Left ventricle myocardium inferior (tissue), 1 donor: ENCODE data around the gene MYH14. TPM values are rescaled to one million over a fixed set of nuclear protein-coding genes. Genes with fewer than 3 reads are reported as not detected.

ENCODE experiments used
- DNase-seq: peaks from one replicate; pipeline ENCODE4 v3.0.0-alpha.2; 2020
- H3K27ac ChIP-seq: fragments of 200-600 bp; replicated peaks from 2 replicates; pipeline ENCODE4 v1.8.0; 2021
- H3K27me3 ChIP-seq: fragments of 200-600 bp; 2 replicates; pipeline ENCODE4 v1.8.0; 2021; ENCODE audit warnings: low read depth
- H3K36me3 ChIP-seq: fragments of 200-600 bp; 2 replicates; pipeline ENCODE4 v1.8.0; 2021
- H3K4me1 ChIP-seq: fragments of 200-600 bp; 2 replicates; pipeline ENCODE4 v1.8.0; 2021
- H3K4me3 ChIP-seq: fragments of 200-600 bp; 2 replicates; pipeline ENCODE4 v1.8.0; 2021; ENCODE audit warnings: mild to moderate bottlenecking, moderate library complexity
- H3K9me3 ChIP-seq: fragments of 200-600 bp; replicated peaks from 2 replicates; pipeline ENCODE4 v1.8.0; 2021
- intact Hi-C: fragments of 100-400 bp; cut with micrococcal nuclease; formaldehyde crosslinking; loops from one replicate; pipeline ENCODE4 v1.11.0; 2022
- total RNA-seq: library from RNA; stranded (reverse); fragmentation: NEBNext Ultra II Directional; extraction: Animal tissue kit (Norgen Biotek cat#: 25700); gene quantifications from one replicate; pipeline ENCODE4 v1.2.1, GENCODE V29; 2021
- TF ChIP-seq, protein P1 (sequence below): fragments of 200-600 bp; IDR thresholded peaks from 2 replicates; pipeline ENCODE4 v1.8.0; 2021; ENCODE audit warnings: antibody characterized with exemption, mild to moderate bottlenecking, borderline replicate concordance
- donor health status: DM: no; HTN: yes; CAD: no; lungs with severe emphysema.

The MYH14 gene
- total RNA-seq, 1 donor from 2014 or later = 115 TPM

DNA sequence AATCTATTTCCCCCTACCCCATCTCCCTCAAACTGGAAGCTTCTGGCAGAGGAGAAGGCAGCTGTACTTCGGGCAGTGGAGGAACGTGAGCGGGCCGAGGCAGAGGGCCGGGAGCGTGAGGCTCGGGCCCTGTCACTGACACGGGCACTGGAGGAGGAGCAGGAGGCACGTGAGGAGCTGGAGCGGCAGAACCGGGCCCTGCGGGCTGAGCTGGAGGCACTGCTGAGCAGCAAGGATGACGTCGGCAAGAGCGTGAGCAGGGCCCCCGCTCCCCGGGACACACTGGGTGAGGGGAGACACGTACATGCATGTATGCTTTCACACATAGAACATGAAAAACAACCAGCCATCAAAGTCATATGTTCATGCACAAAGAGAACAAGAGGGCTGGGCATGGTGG, 83.0 kb downstream of the MYH14 start:
- Histone ChIP-seq H3K27ac (no peak overlapping the region), H3K36me3 (peaks cover 81% of the 10 kb centered on the region), H3K4me1 (no peaks in the 10 kb centered on the region), H3K4me3 (no peak overlapping the region), H3K27me3 (peaks cover 5% of the 10 kb centered on the region), H3K9me3 (peaks cover 35% of the 10 kb centered on the region)
- intact Hi-C loops = no loop called here
- TF ChIP-seq, protein P1, sequence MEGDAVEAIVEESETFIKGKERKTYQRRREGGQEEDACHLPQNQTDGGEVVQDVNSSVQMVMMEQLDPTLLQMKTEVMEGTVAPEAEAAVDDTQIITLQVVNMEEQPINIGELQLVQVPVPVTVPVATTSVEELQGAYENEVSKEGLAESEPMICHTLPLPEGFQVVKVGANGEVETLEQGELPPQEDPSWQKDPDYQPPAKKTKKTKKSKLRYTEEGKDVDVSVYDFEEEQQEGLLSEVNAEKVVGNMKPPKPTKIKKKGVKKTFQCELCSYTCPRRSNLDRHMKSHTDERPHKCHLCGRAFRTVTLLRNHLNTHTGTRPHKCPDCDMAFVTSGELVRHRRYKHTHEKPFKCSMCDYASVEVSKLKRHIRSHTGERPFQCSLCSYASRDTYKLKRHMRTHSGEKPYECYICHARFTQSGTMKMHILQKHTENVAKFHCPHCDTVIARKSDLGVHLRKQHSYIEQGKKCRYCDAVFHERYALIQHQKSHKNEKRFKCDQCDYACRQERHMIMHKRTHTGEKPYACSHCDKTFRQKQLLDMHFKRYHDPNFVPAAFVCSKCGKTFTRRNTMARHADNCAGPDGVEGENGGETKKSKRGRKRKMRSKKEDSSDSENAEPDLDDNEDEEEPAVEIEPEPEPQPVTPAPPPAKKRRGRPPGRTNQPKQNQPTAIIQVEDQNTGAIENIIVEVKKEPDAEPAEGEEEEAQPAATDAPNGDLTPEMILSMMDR = no peak
- no peak for DNase-seq

GRCh38 chr19:50287331-50287730, 83.9 kb downstream of the MYH14 start:
- peaks cover 35% of the 10 kb centered on the region for H3K9me3 ChIP-seq
- no peak overlapping the region for H3K27ac ChIP-seq
- TF ChIP-seq, protein P1 = no peak
- H3K27me3 ChIP-seq = peaks cover 5% of the 10 kb centered on the region
- intact Hi-C loops = no loop called here
- no peak overlapping the region for H3K4me3 ChIP-seq
- peaks cover 74% of the 10 kb centered on the region for H3K36me3 ChIP-seq
- no peak for DNase-seq
- no peaks in the 10 kb centered on the region for H3K4me1 ChIP-seq

DNA sequence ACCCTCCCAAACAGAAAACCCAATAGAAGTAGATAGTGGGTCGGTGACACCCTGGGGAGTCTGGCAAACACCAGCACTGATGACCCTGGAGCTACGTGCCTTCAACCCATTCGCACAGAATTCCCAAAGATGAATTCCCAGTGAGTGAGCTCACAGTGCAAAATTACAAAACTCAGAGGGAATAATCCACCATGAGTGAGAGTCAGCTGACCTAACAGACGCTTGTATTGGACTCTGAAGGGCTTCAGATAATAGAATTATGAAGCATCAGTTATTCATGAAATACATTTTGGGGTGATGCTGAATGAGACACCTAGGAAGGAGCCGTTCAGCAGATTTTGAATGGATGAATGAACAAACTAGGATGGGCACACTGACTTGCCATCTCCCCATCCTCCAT, 85.5 kb downstream of the MYH14 start:
- H3K27me3 ChIP-seq = peaks cover 5% of the 10 kb centered on the region
- H3K27ac ChIP-seq = no peak overlapping the region
- intact Hi-C loops = no loop called here
- DNase-seq = no peak
- H3K36me3 ChIP-seq = peaks cover 80% of the 10 kb centered on the region
- H3K4me3 ChIP-seq = no peak overlapping the region
- H3K9me3 ChIP-seq = peaks cover 35% of the 10 kb centered on the region
- TF ChIP-seq, protein P1 = no peak
- no peaks in the 10 kb centered on the region for H3K4me1 ChIP-seq

DNA sequence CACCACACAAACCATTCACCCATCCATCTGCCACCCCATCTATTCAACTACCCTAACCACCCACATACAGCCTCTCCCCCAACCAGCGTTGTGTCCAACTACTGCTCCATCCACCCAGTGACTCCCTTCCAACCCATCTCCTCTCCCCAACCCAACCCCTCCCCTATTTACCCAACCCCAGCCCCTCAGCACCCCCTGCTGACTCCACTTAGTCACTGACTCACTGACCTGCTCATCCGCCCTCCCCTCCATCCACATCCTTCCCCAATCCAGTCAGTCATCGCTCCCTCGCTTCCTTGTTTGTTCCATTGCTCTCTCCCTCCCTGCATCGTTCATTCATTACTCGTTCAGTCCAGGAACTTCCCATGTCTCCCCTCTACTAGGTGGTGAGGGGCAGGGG, 86.6 kb downstream of the MYH14 start:
- Histone ChIP-seq H3K27ac (no peak overlapping the region), H3K36me3 (peaks cover 78% of the 10 kb centered on the region), H3K4me1 (no peaks in the 10 kb centered on the region), H3K9me3 (peaks cover 31% of the 10 kb centered on the region), H3K27me3 (peaks cover 5% of the 10 kb centered on the region), H3K4me3 (no peak overlapping the region)
- intact Hi-C loops = no loop called here
- TF ChIP-seq, protein P1 = no peak
- DNase-seq = no peak

DNA sequence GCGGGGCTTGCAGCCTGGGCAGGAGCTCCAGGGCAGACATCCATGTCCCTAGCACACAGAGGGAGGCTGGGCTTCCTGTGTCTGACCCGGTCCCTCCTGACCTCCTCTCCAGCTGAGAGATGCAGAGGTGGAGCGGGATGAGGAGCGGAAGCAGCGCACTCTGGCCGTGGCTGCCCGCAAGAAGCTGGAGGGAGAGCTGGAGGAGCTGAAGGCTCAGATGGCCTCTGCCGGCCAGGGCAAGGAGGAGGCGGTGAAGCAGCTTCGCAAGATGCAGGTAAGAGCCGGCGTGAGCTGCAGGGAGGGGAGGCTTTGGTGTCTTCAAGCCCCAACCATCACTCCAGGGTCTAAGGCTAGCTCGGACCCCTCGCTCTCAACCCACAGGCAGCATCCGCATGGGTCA, 87.4 kb downstream of the MYH14 start:
- DNase-seq = no peak
- H3K4me1 ChIP-seq = no peaks in the 10 kb centered on the region
- H3K27me3 ChIP-seq = peaks cover 5% of the 10 kb centered on the region
- H3K27ac ChIP-seq = no peak overlapping the region
- TF ChIP-seq, protein P1 = no peak
- peaks cover 23% of the 10 kb centered on the region for H3K9me3 ChIP-seq
- no peak overlapping the region for H3K4me3 ChIP-seq
- intact Hi-C loops = no loop called here
- peaks cover 75% of the 10 kb centered on the region for H3K36me3 ChIP-seq
